GM12878 (cell line): ENCODE results near the gene SLC15A3. TPM values are rescaled to one million over a fixed set of nuclear protein-coding genes. Genes with fewer than 3 reads are reported as not detected.

ENCODE experiments used
- ATAC-seq: fragments of 200-7000 bp; cut with Tn5 transposase; 3 replicates; pipeline ENCODE4 v1.9.1; 2020; ENCODE audit warnings: mild to moderate bottlenecking, moderate library complexity
- BruUV-seq: library from RNA; stranded (reverse); fragments of 400-500 nt; replicated peaks from 2 replicates; lab custom pipeline; 2021; lab: Mats Ljungman, UMichigan
- CTCF ChIA-PET: fragments of 300-600 bp; sonication (Branson Sonifier 250); formaldehyde crosslinking; extraction: SDS; loops from one replicate; lab custom pipeline; 2021; ENCODE audit warnings: inconsistent platforms; lab: Yijun Ruan, JAX
- POLR2A ChIA-PET: fragments of 350-600 bp; formaldehyde crosslinking; extraction: SDS; loops from one replicate; lab custom pipeline; 2021; ENCODE audit warnings: inconsistent platforms; lab: Charles Lee
- RAD21 ChIA-PET: fragments of 300-600 bp; sonication (Branson Sonifier 250); formaldehyde crosslinking; loops from one replicate; lab custom pipeline; 2023; ENCODE audit warnings: antibody characterized with exemption; ENCODE audit not compliant: unreplicated experiment; lab: Charles Lee
- SMC1A ChIA-PET: fragments of 300-600 bp; sonication (Branson Sonifier 250); formaldehyde crosslinking; loops from one replicate; lab custom pipeline; 2023; ENCODE audit not compliant: unreplicated experiment, uncharacterized antibody; lab: Charles Lee
- DNase-seq: peaks from one replicate; pipeline ENCODE4 v3.0.0-alpha.2; 2011; ENCODE audit warnings: low read depth, low spot score
- FAIRE-seq: peaks from 3 replicates; lab custom pipeline; 2011; peaks lifted over from hg19 to GRCh38; lab: Jason Lieb, UNC
- H2AFZ ChIP-seq: 2 replicates; pipeline ENCODE4 v1.6.0; 2011; ENCODE audit warnings: low read depth, low read length, control low read depth; ENCODE audit not compliant: control insufficient read depth
- H3K27ac ChIP-seq: 2 replicates; pipeline ENCODE4 v1.5.1; 2011; ENCODE audit warnings: control low read depth; ENCODE audit not compliant: control insufficient read depth, insufficient read depth
- H3K27me3 ChIP-seq, 2 experiments: replicated peaks in 1 of 2; 2 replicates each; pipeline versions ENCODE4 v1.6.0 to v1.6.1; 2011; ENCODE audit warnings: low read length in 1 of 2; ENCODE audit not compliant: control insufficient read depth in 2 of 2, insufficient read depth in 2 of 2
- H3K36me3 ChIP-seq, 2 experiments: 2 replicates each; pipeline ENCODE4 v1.5.1; 2011; ENCODE audit warnings: low read length in 1 of 2; ENCODE audit not compliant: control insufficient read depth in 2 of 2, insufficient read depth in 2 of 2
- H3K4me1 ChIP-seq: 2 replicates; pipeline ENCODE4 v1.6.1; 2011; ENCODE audit warnings: mild to moderate bottlenecking, low read length, moderate library complexity, mixed read lengths; ENCODE audit not compliant: control insufficient read depth, insufficient read depth
- H3K4me2 ChIP-seq: 2 replicates; pipeline ENCODE4 v1.6.0; 2011; ENCODE audit warnings: control low read depth; ENCODE audit not compliant: control insufficient read depth, insufficient read depth
- H3K4me3 ChIP-seq: fragments of 200-600 bp; sonication (generic); 2 replicates; pipeline ENCODE4 v1.5.1; 2016
- H3K79me2 ChIP-seq: 2 replicates; pipeline ENCODE4 v1.6.0; 2011; ENCODE audit warnings: low read length; ENCODE audit not compliant: control insufficient read depth, insufficient read depth
- H3K9ac ChIP-seq: 2 replicates; pipeline ENCODE4 v1.8.0; 2011; ENCODE audit warnings: low read length, control low read depth, mixed read lengths; ENCODE audit not compliant: control insufficient read depth, insufficient read depth
- H3K9me3 ChIP-seq: replicated peaks from 3 replicates; pipeline ENCODE4 v1.5.1; 2011; ENCODE audit warnings: mild to moderate bottlenecking, low read length; ENCODE audit not compliant: control insufficient read depth, insufficient read depth
- H4K20me1 ChIP-seq: 2 replicates; pipeline ENCODE4 v1.6.0; 2011; ENCODE audit not compliant: control insufficient read depth, insufficient read depth
- CEBPZ ChIP-seq: fragments of 150-350 bp; IDR thresholded peaks from 2 replicates; pipeline ENCODE4 v1.6.1; 2016; ENCODE audit warnings: low read depth, low read length
- CHD4 ChIP-seq: fragments of 200-600 bp; sonication (generic); IDR thresholded peaks from 2 replicates; pipeline ENCODE4 v1.6.1; 2016; ENCODE audit warnings: mild to moderate bottlenecking
- GATAD2B ChIP-seq: fragments of 450-650 bp; conservative IDR thresholded peaks from 2 replicates; pipeline ENCODE4 v1.6.1; 2017; ENCODE audit warnings: low read depth, mild to moderate bottlenecking, moderate library complexity
- IRF4 ChIP-seq: IDR thresholded peaks from 2 replicates; pipeline ENCODE4 v1.6.1; 2011; ENCODE audit warnings: low read depth, low read length
- LARP7 ChIP-seq: fragments of 450-650 bp; IDR thresholded peaks from 2 replicates; pipeline ENCODE4 v1.6.1; 2017; ENCODE audit warnings: mild to moderate bottlenecking
- MAX ChIP-seq: IDR thresholded peaks from 2 replicates; pipeline ENCODE4 v1.6.1; 2012; ENCODE audit warnings: low read depth, low read length, improper control_type of control experiment
- MTA3 ChIP-seq: IDR thresholded peaks from 2 replicates; pipeline ENCODE4 v1.6.1; 2012; ENCODE audit warnings: low read length, inconsistent platforms, borderline replicate concordance
- NR2C2 ChIP-seq: IDR thresholded peaks from 2 replicates; pipeline ENCODE4 v1.6.1; 2011; ENCODE audit warnings: borderline replicate concordance, low read depth; ENCODE audit not compliant: control insufficient read depth, insufficient read length
- POLR2A ChIP-seq: IDR thresholded peaks from 2 replicates; pipeline ENCODE4 v1.6.1; 2011; ENCODE audit warnings: low read depth, mild to moderate bottlenecking, low read length
- POLR2AphosphoS5 ChIP-seq: IDR thresholded peaks from 2 replicates; pipeline ENCODE4 v1.6.1; 2011; ENCODE audit warnings: mild to moderate bottlenecking, low read length, inconsistent platforms
- SIX5 ChIP-seq: IDR thresholded peaks from 2 replicates; pipeline ENCODE4 v1.6.1; 2011; ENCODE audit warnings: mild to moderate bottlenecking, low read depth, low read length, moderate library complexity; ENCODE audit not compliant: severe bottlenecking
- SMARCA5 ChIP-seq: fragments of 450-650 bp; IDR thresholded peaks from 2 replicates; pipeline ENCODE4 v1.6.1; 2017; ENCODE audit warnings: mild to moderate bottlenecking
- TARDBP ChIP-seq: IDR thresholded peaks from 2 replicates; pipeline ENCODE4 v1.6.1; 2016; ENCODE audit warnings: borderline replicate concordance
- YBX1 ChIP-seq: fragments of 450-650 bp; IDR thresholded peaks from 2 replicates; pipeline ENCODE4 v1.6.1; 2016; ENCODE audit warnings: antibody characterized with exemption
- ZNF207 ChIP-seq: fragments of 450-650 bp; IDR thresholded peaks from 2 replicates; pipeline ENCODE4 v1.6.1; 2014; ENCODE audit warnings: antibody characterized with exemption, mild to moderate bottlenecking, borderline replicate concordance
- ZNF217 ChIP-seq: fragments of 450-650 bp; IDR thresholded peaks from 2 replicates; pipeline ENCODE4 v1.6.1; 2017; ENCODE audit warnings: antibody characterized with exemption, mild to moderate bottlenecking
- WGBS: methylation state at CpG from one replicate; pipeline ENCODE4 v1.1.6; 2016; ENCODE audit warnings: low lambda C conversion rate; ENCODE audit not compliant: insufficient replicate concordance, insufficient coverage; ENCODE audit errors: missing lambda C conversion rate; 5-methylcytosine and 5-hydroxymethylcytosine counted together
- in situ Hi-C: fragments of 300-500 bp; cut with MboI; formaldehyde crosslinking; loops from 9 replicates; pipeline ENCODE4 v1.14.3; 2018; ENCODE audit warnings: mixed read lengths
- intact Hi-C: fragments of 100-400 bp; cut with micrococcal nuclease; formaldehyde crosslinking; loops from one replicate; pipeline ENCODE4 v1.14.2; 2022; ENCODE audit not compliant: unreplicated experiment
- polyA plus RNA-seq, 11 experiments: library from polyadenylated mRNA; depleted of rRNA in 4 of 11; unstranded in 6 of 11; stranded (reverse) in 5 of 11; fragments of >200 nt; fragmentation: Nextera tagmentation in 4 of 11; fragmentation: Illumina TruSeq in 1 of 11; extraction: Ambion mirVana in 4 of 11; extraction: Trizol in 1 of 11; gene quantifications; 1 replicate in 1 of 11; 2 replicates in 10 of 11; pipeline versions ENCODE4 v1.2.1 to v1.2.3, GENCODE V29; 2011 to 2016; ENCODE audit warnings: inconsistent platforms in 2 of 11, missing spikeins in 2 of 11, low read depth in 1 of 11
- total RNA-seq, 4 experiments: library from RNA; depleted of rRNA in 3 of 4; stranded (reverse); fragments of >200 nt in 3 of 4; fragmentation: Illumina TruSeq in 1 of 4; extraction: Trizol in 1 of 4; gene quantifications; 2 replicates each; pipeline versions ENCODE4 v1.2.1 to v1.2.3, GENCODE V29; 2013 to 2021
- TF ChIP-seq, protein P1 (sequence below): IDR thresholded peaks from 2 replicates; pipeline ENCODE4 v1.6.1; 2011; ENCODE audit warnings: borderline replicate concordance, low read depth, mild to moderate bottlenecking, moderate library complexity, low read length; ENCODE audit not compliant: insufficient read depth, poor library complexity, severe bottlenecking
- TF ChIP-seq, protein P2 (sequence below): fragments of 450-650 bp; IDR thresholded peaks from 2 replicates; pipeline ENCODE4 v1.6.1; 2016; ENCODE audit warnings: mild to moderate bottlenecking

SLC15A3 gene
- total and polyA plus RNA-seq, 10 of the 15 experiments (the other 5 are each of a cell fraction or from before 2014, with no cell fraction given) = 17.7 to 102 (median 55.8) TPM

DNA sequence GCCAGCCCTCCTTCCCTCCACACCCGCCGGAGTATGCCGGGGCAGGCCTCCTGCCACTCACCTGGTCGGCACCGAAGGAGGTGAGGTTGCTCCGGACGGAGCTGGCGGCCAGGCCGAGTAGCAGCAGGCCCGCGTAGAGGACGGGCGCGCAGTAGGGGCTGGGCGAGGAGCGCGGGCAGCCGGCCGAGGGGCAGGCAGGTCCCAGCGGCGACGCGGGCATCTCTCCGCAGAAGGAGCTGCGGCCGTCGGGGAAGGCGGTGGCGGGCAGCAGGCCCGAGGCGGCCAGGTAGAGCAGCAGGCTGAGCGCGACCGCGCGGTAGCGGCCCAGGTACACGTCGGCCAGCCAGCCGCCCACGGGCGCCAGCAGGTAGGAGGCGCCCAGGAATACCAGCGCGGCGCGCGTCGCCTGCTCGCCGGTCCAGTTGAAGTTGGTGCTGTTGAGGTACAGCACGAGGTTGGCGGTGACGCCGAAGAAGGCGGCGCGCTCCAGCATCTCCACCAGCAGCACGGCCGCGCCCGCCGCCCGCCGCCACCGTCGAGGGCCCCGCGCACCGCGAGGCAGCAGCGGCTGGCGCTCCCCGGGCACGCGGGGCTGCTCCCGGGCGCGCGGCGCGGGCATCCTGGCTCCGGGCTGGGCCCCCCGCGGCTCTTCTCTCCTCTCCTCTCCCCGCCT lies 907 bp downstream of the SLC15A3 start:
- intact Hi-C loops = loop anchor here (10.0 kb wide), 1 partner anchor 106 kb away; the partner anchor contains the start of gene CCDC86
- peak overlapping the region; percentile 97 for H3K27ac ChIP-seq
- FAIRE-seq = no peak
- no peak for TF ChIP-seq CHD4
- TF ChIP-seq, protein P1, sequence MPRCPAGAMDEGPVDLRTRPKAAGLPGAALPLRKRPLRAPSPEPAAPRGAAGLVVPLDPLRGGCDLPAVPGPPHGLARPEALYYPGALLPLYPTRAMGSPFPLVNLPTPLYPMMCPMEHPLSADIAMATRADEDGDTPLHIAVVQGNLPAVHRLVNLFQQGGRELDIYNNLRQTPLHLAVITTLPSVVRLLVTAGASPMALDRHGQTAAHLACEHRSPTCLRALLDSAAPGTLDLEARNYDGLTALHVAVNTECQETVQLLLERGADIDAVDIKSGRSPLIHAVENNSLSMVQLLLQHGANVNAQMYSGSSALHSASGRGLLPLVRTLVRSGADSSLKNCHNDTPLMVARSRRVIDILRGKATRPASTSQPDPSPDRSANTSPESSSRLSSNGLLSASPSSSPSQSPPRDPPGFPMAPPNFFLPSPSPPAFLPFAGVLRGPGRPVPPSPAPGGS = peak; percentile 27
- TF ChIP-seq GATAD2B = peak; percentile 63
- TF ChIP-seq MAX = no peak; the same call in 1 of the 2 replicates
- no peak for TF ChIP-seq ZNF217
- no peak for TF ChIP-seq POLR2AphosphoS5
- TF ChIP-seq, protein P2, sequence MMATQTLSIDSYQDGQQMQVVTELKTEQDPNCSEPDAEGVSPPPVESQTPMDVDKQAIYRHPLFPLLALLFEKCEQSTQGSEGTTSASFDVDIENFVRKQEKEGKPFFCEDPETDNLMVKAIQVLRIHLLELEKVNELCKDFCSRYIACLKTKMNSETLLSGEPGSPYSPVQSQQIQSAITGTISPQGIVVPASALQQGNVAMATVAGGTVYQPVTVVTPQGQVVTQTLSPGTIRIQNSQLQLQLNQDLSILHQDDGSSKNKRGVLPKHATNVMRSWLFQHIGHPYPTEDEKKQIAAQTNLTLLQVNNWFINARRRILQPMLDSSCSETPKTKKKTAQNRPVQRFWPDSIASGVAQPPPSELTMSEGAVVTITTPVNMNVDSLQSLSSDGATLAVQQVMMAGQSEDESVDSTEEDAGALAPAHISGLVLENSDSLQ = peak; percentile 69
- TF ChIP-seq SMARCA5 = 0 out of 2 replicates have a peak, but pooled peaks have one; percentile 76
- TF ChIP-seq CEBPZ = no peak
- TF ChIP-seq SIX5 = no peak
- no peak for TF ChIP-seq MTA3
- no peak for TF ChIP-seq TARDBP
- TF ChIP-seq ZNF207 = peak; percentile 24; the same call in 1 of the 2 replicates
- TF ChIP-seq LARP7 = peak; percentile 90
- TF ChIP-seq IRF4 = no peak
- no peak for TF ChIP-seq YBX1
- TF ChIP-seq POLR2A = peak; percentile 73
- TF ChIP-seq NR2C2 = no peak

More for the DNA sequence above, 907 bp downstream of the SLC15A3 start:
- no peaks in the 10 kb centered on the region for H3K27me3 ChIP-seq
- ChIA-PET CTCF (interaction anchor here (1.0 to 1.6 kb wide), 5 partner anchors 11 to 208 kb away, joined by 3 to 7 read pairs (median 4); no protein-coding TSS in a partner anchor), RAD21 (interaction anchor here (1.3 to 4.1 kb wide), 4 partner anchors 38 to 110 kb away, joined by 4 to 43 read pairs (median 10); partner anchors contain the start of gene TMEM109), SMC1A (interaction anchor here (1.0 to 7.6 kb wide), 3 partner anchors 37 to 118 kb away, joined by 3 to 76 read pairs (median 11); partner anchors contain the start of gene TMEM109), POLR2A (interaction anchor here (0.5 to 3.3 kb wide), 6 partner anchors 9 to 1838 kb away, joined by 3 to 11 read pairs (median 4); partner anchors contain the start of gene TMEM109)
- in situ Hi-C loops = no loop called here
- H3K9me3 ChIP-seq = no peaks in the 10 kb centered on the region
- peak overlapping the region; percentile 94 for H3K4me3 ChIP-seq
- peak overlapping the region; percentile 64 for H2AFZ ChIP-seq
- under 1% methylated on average over 78 of the region's 86 CpGs for WGBS
- peaks cover 54% of the 10 kb centered on the region for H3K79me2 ChIP-seq
- H3K9ac ChIP-seq = peak overlapping the region; percentile 90
- BruUV-seq = TSS peak; percentile 70
- peak overlapping the region; percentile 98 for H3K4me2 ChIP-seq
- DNase-seq (no peak), ATAC-seq (peak; percentile 22)
- H3K36me3 ChIP-seq = peaks cover 0 to 4% of the 10 kb centered on the region in 2 experiments; a peak in 3 of 4 replicates
- peaks cover 28% of the 10 kb centered on the region for H3K4me1 ChIP-seq
- no peaks in the 10 kb centered on the region; the same call in 1 of the 2 replicates for H4K20me1 ChIP-seq
